Left kidney (tissue), 8 donors: Measurements from ENCODE around the gene HSPBP1. TPM values are rescaled to one million over a fixed set of nuclear protein-coding genes. Genes with fewer than 3 reads are reported as not detected.
"Not testable (repeated sequence)": the region's sequence is repeated elsewhere in the genome, so short reads cannot be mapped to it uniquely, and the experiment has no call there.

Experiments
- DNase-seq: peaks from one replicate; pipeline ENCODE4 v3.0.0-alpha.2; 2013
- long read RNA-seq, 8 donors: transcript quantifications; one replicate each; lab custom pipeline, GENCODE V29; 2026
- polyA plus RNA-seq: library from polyadenylated mRNA; unstranded; fragments of 120-200 nt; gene quantifications from one replicate; pipeline ENCODE4 v1.2.1, GENCODE V29; 2013; ENCODE audit not compliant: insufficient read length

Gene HSPBP1, protein sequence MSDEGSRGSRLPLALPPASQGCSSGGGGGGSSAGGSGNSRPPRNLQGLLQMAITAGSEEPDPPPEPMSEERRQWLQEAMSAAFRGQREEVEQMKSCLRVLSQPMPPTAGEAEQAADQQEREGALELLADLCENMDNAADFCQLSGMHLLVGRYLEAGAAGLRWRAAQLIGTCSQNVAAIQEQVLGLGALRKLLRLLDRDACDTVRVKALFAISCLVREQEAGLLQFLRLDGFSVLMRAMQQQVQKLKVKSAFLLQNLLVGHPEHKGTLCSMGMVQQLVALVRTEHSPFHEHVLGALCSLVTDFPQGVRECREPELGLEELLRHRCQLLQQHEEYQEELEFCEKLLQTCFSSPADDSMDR
- 24.0 TPM for polyA plus RNA-seq
- long read RNA-seq, donor 1, transcript HSPBP1-202 (8 exons, 1,572 nt): major isoform, 16 of 28 reads
- long read RNA-seq, donor 1, transcript HSPBP1-206 (7 exons, 1,449 nt): minor isoform, 8 of 28 reads
- long read RNA-seq, donor 1, partial matches to known transcripts: 0 of 28 reads
- long read RNA-seq, donor 1, other reads (novel, unspliced or antisense): 0 of 28 reads
- long read RNA-seq, donor 2, transcript HSPBP1-202 (8 exons, 1,572 nt): major isoform, 9 of 12 reads
- long read RNA-seq, donor 2, partial matches to known transcripts: 0 of 12 reads
- long read RNA-seq, donor 2, other reads (novel, unspliced or antisense): 0 of 12 reads
- long read RNA-seq, donor 3, transcript HSPBP1-202 (8 exons, 1,572 nt): major isoform, 11 of 13 reads
- long read RNA-seq, donor 3, partial matches to known transcripts: 0 of 13 reads
- long read RNA-seq, donor 3, other reads (novel, unspliced or antisense): 0 of 13 reads
- long read RNA-seq, donor 4: 0 reads
- long read RNA-seq, donor 5, transcript HSPBP1-202 (8 exons, 1,572 nt): major isoform, 23 of 44 reads
- long read RNA-seq, donor 5, partial matches to known transcripts: 12 of 44 reads
- long read RNA-seq, donor 5, other reads (novel, unspliced or antisense): 6 of 44 reads
- long read RNA-seq, donor 6, transcript HSPBP1-202 (8 exons, 1,572 nt): major isoform, 13 of 19 reads
- long read RNA-seq, donor 6, partial matches to known transcripts: 0 of 19 reads
- long read RNA-seq, donor 6, other reads (novel, unspliced or antisense): 0 of 19 reads
- long read RNA-seq, donor 7, transcript HSPBP1-202 (8 exons, 1,572 nt): major isoform, 18 of 27 reads
- long read RNA-seq, donor 7, partial matches to known transcripts: 5 of 27 reads
- long read RNA-seq, donor 7, other reads (novel, unspliced or antisense): 0 of 27 reads
- long read RNA-seq, donor 8, partial matches to known transcripts: 0 of 7 reads
- long read RNA-seq, donor 8, other reads (novel, unspliced or antisense): 0 of 7 reads

DNA sequence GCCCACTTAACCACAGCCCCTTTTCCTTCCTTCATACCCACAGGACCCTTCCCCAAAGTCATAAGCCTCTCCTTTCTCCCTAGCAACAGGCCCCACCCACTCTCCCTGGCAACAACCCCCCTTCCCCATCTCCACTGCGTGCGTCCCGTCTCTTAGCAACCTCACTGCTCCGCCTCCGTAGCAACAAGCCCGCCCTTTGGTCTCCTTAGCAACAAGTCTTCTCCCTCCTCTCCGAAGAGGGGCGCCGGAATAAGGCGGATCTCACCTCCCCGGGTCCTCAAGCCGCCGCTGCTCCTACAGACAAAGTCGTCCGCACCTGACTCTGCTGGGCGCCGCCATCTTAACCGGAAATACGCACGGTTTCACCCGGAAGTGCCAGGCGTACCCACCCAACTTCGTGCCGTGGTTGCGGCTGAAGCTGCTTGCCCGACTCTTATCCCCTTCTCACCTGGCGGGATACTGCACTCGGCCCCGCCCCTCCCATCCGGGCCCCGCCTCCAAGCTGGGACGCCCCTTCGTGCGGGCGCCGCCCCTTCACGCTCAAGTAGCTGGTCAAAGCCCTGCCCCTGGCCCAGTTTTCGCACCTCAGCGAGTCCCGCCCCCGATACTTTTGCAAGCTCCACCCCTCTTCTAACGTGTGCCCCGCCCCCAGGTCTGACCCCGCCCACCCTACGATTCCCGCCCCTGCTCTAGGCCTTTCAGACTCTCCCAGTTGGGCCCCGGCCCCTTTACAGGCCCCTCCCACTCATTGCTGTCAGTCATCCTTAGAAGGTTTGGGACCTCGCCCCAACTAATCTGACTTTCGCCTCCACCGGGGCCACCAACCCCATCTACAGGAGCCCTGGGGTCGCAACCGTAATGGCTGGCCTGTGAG, at the start of gene HSPBP1:
TSS of gene HSPBP1 (minus strand) at position 341 of the 874 bp plus-strand sequence. CDS start 502 bp downstream, outside the sequence.
- DNase-seq: peak; percentile 92

DNA sequence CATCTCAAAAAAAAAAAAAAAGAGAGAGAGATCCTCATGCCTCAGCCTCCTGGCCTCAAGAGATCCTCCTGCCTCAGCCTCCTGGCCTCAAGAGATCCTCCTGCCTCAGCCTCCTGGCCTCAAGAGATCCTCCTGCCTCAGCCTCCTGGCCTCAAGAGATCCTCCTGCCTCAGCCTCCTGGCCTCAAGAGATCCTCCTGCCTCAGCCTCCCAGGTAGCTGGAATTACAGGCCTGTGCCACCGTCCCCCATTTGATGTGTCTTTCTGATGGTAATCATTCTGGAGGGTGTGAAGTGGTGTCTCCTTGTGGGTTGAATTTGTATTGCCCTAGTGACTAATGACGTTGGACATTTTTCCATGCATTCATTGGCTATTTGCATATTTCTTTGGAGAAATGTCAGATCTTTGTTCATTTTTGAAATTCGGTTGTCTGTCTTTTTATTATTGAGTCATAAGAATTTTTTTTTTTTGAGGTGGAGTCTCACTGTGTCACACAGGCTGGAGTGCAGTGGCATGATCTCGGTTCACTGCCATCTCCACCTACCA, 48.9 kb upstream of the HSPBP1 start:
- not testable (repeated sequence) for DNase-seq

DNA sequence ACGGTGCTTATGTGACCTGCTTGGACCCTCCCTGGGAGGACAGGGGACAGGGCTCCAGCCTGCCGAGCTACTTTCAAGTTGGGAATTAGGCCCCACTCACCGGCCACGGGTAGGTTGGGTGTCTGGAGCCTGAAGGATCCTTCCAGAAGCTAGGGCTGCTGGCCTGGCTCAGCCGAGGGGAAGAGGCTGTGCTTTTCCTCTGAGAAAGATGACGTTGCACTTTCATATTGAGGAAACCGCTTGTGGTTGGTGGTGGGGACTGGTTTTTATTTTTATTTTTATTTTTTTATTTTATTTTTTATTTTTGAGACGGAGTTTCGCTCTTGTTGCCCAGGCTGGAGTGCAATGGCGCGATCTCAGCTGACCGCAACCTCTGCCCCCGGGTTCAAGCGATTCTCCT, 45.3 kb upstream of the HSPBP1 start, which contains the start of gene TMEM150B:
TSS of gene TMEM150B (minus strand) at position 170 of the 400 bp plus-strand sequence. CDS start 4,305 bp downstream, outside the sequence.
- no peak for DNase-seq

DNA sequence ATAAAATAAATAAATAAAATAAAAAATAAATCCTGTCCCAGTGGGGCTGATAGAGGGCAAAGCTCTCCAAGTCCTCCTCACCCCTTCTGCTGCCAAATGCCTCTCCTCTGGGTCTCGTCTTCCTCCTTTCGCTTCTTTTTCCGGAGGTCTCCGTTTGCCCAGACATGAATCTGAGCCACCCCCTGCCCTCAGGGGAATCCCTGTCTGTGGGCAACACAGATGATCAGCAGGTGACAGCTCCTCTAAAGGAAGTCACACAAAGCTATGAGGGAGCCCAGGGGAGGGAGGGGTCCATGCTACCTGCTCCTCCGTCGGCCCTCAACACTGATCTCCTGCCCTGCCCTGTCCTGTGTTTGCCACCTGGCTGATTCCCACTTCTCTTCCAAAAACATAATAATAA, 44.8 kb upstream of the HSPBP1 start:
- no peak for DNase-seq

DNA sequence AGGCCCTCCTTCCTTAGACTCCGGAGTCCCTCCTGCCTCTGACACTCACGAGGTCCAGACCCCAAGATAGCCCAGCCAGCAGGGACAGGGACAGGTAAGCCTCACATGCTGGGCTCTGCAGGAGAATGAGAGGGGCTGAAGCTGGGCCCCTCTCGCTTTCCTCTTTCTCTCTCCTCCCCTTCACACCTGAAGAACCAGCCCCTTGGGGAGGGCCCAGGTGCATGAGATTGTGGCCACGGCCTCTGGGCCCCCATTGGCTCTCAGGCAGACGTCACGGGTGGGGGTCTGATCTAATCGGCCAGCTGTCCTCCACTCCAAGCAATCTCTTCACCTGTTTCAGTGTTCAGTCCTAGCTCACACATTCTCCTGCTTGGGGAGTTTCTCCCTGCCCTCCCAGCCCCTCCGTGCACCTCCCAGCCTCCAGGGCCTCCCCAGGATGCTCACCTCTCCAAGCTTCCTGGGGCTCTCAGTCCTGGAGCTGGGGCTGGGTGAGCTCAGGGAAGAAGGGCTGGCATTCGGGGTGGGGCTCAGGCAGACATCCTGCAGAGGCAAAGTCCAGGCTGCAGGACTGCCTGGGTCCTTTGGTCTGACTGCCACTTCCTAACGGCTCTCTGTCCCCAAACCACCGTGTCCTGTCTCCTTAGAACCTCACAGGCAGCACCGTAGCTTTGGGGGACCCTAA, 42.4 kb upstream of the HSPBP1 start:
- DNase-seq: no peak

DNA sequence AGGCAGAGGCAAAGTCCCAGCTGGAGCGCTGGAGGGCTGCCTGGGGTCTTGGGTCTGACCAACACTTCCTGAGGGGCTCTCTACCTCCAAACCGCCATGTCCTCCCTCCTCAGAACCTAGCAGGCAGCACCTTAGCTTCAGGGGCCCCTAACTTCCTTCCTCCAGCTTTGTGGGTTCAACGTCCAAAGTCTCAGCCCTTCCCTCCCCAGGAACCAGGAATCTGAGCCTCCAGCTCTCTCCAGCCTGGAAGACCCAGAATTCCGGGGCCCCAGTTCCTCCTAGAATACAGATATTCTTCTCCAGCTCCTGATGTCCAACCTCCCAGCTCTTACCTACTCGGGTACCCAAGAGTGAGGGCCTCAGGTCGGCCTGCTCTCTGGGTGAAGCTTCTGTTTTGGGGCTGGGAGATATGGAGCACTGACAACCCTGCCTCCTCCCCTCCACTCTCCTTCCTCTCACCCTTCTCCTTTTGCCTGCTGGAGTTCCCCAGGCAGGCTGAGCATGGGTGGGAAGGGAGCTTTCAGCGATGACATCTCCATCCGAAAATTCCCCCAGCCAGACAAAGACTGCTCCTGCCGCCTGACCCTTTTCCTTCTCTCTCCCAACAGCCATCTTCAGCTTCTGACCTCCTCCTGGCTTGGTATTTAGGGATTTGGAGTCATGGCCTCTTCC, 41.7 kb upstream of the HSPBP1 start:
- DNase-seq: no peak

DNA sequence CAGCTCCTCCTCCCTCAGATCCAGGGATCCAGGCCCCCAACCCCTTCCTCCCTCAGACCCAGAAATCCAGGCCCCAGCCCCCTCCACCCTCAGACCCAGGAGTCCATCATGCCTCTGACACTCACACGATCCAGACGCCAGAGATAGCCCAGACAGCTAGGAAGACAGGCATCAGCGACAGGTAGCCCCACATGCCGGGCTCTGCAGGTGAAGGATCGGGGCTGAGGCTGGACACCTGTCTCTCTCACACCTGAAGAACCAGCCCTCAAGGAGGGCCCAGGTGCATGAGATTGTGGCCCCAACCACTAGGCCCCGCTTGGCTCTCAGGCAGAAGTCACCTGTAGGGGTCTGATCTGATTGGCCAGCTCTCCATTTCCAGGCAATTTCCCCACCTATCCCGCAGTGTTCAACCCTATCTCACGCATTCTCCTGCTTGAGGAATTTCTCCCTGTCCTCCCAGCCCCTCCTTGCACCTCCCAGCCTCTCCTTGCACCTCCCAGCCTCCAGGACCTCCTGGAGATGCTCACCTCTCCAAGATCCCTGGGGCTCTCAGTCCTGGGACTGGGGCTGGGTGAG, 41.0 kb upstream of the HSPBP1 start:
- no peak for DNase-seq

DNA sequence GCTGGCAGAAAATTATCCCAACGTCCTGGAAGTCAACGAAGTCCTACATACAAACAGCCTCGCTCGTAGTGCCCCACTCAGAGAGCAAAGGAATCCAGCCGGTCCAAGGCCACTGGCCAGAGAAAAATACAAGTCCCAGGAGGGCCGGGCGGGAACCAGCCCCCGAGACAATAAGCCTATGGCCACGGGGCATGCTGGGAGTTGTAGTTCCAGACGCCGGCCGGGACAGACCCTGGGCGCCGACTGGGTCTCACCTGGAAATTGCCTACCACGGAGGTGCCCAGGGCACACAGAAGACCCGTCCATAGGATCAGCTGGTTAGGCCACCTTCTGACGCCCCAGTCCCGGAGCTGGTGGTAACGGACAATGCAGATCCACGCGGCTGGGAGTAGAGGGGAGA, 39.9 kb upstream of the HSPBP1 start:
- DNase-seq: peak; percentile 62

DNA sequence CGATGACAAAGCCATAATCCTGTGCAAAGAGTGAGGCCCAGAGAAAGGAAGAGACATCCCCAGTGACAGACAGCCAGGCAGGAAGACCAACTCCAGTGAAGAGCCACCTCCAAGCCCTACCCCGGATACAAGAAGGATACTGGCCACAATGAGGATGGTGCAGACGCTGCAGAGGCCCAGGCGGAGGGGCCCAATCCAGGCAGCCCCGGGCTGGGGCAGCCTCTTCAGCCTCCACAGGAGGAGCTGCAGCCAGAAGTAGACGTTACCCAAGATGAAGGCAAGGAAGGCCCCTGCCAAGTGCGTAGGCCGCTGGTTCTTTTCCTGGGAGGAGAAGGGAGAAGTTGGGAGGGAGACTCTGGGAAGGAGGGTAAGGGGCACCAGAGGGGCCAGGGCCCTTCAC, 36.7 kb upstream of the HSPBP1 start:
- DNase-seq: no peak

DNA sequence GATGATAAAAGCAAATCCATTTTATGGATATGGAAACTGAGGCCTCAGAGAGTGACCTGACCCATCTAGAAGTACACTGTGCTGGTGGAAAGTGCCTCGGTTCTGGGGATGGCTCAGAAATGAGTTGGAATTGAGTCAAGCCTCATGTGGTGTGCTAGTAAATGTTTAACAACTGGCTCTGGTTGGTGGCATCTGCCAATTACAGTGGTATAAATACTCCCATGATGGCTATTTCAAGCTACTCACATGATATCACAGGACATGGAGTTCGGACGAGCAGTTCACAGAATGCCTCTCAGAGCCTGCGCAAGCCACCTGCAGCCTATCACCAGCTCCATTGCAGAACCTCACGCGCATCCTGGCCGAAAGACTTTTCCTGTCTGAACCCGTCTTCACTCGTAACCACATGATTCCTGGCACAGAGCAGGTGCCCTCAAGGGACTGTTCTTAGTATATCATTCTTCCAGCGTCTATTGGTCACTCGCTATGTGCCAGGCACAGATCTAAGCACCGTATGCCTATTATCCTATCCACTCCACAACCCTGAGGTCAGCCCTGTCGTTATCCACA, 36.1 kb upstream of the HSPBP1 start:
- no peak for DNase-seq

DNA sequence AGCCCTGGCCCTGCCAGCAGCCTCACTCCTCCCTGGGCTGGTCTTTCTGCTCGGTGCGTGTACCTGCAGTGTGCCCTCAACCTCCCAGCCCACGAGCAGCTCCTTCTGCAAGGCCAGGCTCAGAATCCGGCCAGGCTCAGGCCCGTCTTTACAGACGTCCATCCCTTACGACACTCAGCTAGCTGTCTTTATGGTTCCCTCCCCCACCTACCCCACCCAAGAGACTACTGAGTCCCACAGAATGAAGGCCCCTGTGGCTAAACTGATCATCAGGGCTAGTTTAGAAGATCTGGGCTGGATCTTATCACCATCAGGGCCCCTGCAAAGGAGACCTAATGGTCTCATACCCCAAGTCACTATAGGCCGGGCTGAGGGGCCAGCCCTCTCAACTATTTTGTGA, 34.5 kb upstream of the HSPBP1 start:
- no peak for DNase-seq

DNA sequence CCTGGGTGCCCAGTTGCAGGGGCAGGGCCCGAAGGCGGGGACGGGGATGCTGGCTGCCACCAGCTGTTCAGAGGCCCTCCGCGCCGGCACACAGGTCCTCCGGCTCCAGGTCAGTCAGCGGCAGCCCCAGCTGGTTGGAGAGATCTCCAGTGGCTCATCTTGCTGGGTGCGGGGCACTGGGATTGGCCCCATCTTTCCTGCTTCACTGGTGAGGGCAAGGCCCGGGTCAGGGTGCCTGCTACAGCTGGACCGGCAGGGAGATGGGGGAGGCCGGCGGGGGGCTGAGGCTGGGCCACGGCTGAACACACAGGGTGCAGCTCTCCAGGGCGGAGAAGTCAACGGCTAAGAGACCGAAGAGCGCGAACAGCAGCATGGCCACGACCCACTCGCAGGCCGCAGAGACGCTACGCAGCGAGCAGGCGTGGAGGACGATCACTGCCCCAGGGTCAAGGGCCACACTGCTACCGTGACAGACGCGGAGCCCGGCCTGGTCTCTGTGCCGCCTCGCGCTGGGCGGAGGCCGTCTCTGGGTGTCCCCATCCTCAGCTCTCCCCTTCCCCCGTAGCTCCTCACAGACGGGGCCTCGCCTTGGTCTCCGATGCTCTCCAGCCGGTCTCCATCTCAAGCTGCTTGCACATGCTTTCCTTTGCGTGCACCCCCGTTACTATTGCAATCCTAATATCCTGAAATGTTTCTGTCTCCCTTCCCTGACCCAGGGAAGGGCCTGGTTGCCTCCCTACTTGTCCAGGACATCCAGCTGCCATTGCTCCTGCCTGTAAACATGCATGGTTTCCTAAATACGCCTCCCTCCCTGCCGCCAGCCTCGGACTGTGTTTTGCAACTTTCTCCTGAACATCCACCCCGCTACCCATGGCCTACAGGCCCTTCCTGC, 33.0 kb upstream of the HSPBP1 start:
- no peak for DNase-seq

DNA sequence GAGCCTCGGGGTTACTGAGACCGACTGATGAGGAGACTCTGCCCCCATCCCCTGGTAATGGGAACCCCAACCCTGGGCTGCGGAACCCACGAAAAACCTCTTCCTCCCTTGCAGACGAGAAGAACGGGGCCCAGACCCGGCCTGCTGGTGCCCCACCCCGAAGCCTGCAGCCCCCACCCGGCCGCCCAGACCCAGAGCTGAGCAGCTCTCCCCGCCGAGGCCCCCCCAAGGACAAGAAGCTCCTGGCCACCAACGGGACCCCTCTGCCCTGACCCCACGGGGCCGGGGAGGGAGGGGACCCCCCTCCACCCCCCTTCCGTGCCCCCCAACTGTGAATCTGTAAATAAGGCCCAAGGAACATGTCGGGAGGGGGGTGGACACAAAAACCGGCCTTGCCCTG, 31.9 kb upstream of the HSPBP1 start:
- no peak for DNase-seq

DNA sequence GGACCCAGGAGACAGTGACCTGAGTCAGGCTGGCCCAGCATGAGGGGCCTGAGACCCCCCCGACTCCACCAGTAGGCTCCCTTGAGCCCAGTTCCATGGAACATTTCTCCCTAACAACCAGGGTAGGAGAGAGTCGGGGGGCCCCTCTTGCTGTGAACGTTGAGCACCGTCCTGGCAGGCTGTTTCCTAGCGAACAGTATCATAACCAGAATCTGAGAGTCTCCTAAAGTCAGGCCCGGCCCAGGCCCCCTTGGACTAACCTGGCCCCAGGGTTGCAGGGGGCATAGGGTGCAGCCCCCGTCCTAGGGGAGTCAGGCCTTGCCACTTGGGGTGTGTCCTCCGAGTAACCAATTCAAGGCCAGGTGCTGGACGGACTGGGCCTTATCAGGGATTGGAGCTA, 31.5 kb upstream of the HSPBP1 start:
- DNase-seq: no peak

DNA sequence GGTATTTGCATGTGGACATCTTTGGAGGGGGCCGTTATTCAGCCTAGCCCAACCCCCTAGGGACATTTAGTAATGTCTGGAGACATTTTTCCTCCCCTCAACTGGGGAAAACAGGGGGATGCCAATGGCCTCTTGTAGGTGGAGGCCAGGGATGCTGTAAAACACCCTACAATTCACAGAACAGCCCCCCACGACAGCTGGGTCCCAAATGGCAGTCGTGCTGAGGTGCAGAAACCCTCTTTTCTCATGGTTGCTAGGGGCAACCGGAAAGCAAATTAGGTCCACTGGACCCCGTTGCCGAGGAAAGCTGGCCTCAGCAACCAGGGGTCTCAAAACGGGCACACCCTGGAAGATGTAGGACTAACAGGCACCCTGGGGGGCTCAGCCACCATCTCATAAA, 30.6 kb upstream of the HSPBP1 start:
- no peak for DNase-seq

DNA sequence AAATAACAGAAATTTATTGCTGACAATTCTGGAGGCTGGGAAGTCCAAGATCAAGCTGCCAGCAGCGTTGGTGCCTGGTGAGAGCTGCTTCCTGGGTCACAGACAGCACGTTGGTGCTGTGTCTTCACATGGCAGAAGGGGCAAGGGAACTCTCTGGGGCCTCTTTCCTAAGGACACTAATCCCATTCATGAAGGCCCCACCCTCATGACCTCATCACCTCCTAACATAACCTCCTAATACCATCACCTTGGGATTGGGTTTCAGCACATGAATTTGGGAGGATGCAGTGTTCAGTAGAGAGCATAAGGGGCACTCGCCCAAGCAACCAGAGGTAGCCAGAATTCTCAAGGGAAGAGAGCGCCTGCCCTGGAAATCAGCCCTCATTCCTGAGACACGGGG, 29.5 kb upstream of the HSPBP1 start:
- DNase-seq: no peak

DNA sequence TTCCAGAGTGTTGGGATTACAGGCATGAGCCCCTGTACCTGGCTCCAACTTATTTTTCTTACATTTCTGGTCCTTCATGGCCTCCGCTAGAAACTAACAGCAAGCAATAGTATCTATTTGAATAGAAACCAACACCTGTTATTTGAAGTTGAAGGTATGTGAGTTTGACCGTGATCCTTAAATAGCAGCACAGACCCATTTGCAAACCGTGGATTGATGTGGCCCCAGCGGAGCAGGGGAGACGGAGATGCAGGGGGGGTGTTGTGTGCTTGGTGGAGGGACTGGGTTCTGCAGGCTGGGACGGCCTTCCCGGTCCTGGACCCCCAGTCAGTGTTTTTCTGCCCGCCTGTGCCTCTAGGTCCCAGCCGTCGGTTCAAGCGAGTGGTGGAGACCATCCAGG, 28.4 kb upstream of the HSPBP1 start:
- DNase-seq: no peak

DNA sequence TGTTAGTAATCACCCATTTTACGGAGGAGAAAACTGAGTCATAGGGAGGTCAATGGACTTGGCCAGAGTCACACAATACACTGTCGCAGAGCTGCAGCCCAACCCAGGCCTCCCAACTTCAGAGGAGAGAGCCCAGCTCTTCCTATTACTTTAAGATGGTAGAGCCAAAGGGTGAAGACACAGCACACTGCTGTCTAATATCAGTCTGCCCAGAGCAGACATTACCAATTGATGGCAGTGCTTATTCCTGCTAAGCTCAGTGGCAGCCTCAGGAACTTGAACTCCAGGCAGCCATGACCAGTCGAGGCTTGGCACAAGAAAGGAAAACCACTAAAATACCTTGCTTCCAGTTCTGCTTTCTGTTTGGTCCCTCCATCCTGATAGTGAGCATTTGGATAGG, 26.8 kb upstream of the HSPBP1 start:
- no peak for DNase-seq
